Esophagus (tissue), 2 donors: ENCODE data around the gene RPL13. TPM values are rescaled to one million over a fixed set of nuclear protein-coding genes. Genes with fewer than 3 reads are reported as not detected.
A peak's percentile ranks its signal among the peaks of the same experiment; 100 is the strongest.

Experiments used
- H3K27ac ChIP-seq, 2 donors: one replicate each; pipeline ENCODE4 v1.5.1; 2013; ENCODE audit warnings: low read depth in 2 of 2, mild to moderate bottlenecking in 2 of 2, inconsistent platforms in 1 of 2, low read length in 1 of 2, moderate library complexity in 1 of 2
- H3K27me3 ChIP-seq, 2 donors: one replicate each; pipeline ENCODE4 v1.6.1; 2013; ENCODE audit warnings: low read length in 2 of 2, control low read depth in 1 of 2, mild to moderate bottlenecking in 1 of 2; ENCODE audit not compliant: insufficient read depth in 2 of 2, control insufficient read depth in 1 of 2
- H3K36me3 ChIP-seq, 2 donors: one replicate each; pipeline ENCODE4 v1.6.1; 2013; ENCODE audit warnings: low read length in 1 of 2; ENCODE audit not compliant: control insufficient read depth in 2 of 2, insufficient read depth in 2 of 2
- H3K4me1 ChIP-seq, 2 donors: one replicate each; pipeline ENCODE4 v1.6.1; 2013; ENCODE audit warnings: low read length in 1 of 2; ENCODE audit not compliant: control insufficient read depth in 2 of 2, insufficient read depth in 2 of 2
- H3K4me3 ChIP-seq, 2 donors: one replicate each; pipeline ENCODE4 v1.5.1; 2013; ENCODE audit warnings: low read length in 2 of 2, mild to moderate bottlenecking in 2 of 2, low read depth in 1 of 2, moderate library complexity in 1 of 2
- H3K9me3 ChIP-seq, 2 donors: one replicate each; pipeline ENCODE4 v1.6.1; 2013; ENCODE audit warnings: mild to moderate bottlenecking in 2 of 2, low read depth in 1 of 2, low read length in 1 of 2, moderate library complexity in 1 of 2; ENCODE audit not compliant: control insufficient read depth in 2 of 2, insufficient read depth in 1 of 2
- WGBS, 2 donors: extraction: QIAGEN DNeasy Blood & Tissue Kit; methylation state at CpG; one replicate each; pipeline ENCODE4 v1.1.7; 2013; 5-methylcytosine and 5-hydroxymethylcytosine counted together
- polyA plus RNA-seq, 2 donors: library from polyadenylated mRNA; stranded (reverse); fragments of 200-250 nt; gene quantifications; one replicate each; pipeline ENCODE4 v1.2.3, GENCODE V29; 2013
- donor health status: healthy with polysubstance abuse.
- donor health status: Bipolar disorder and iron deficiency.

The RPL13 gene
- polyA plus RNA-seq, 2 donors, result 4,316 to 5,851 TPM

DNA sequence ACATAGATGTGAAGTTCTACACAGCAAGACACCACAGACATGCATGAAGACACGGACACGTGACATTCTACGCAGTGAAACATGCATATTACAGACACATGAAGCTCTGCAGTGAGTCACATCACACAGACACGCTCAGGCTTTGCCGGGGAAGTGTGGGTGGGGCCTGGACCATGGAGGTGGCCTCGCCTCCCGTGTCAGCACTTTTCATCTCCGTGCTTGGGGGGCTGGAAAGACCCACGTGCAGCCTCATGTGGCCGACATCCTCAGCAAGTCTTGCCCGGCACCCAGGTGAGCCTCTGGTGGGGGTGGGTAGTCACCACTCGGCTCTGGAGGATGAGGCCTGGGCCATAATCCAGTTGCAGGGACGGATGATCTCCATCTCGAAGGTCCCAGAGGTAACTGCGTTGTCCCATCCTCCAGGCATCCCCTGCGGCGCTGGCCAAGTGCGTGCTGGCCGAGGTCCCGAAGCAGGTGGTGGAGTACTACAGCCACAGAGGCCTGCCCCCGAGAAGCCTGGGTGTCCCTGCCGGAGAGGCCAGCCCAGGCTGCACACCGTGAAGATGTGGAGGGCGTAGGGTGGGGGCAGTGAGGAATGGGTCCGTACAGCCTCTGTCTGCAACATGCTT, 35.7 kb downstream of the RPL13 start:
- Histone ChIP-seq H3K27me3 (no peaks in the 10 kb centered on the region), H3K27ac (no peak overlapping the region), H3K4me3 (no peak overlapping the region), H3K36me3 (no peaks in the 10 kb centered on the region), H3K9me3 (no peaks in the 10 kb centered on the region), H3K4me1 (peaks cover 0 to 17% of the 10 kb centered on the region in 2 donors)
- WGBS, 2 donors, result 85 to 87% methylated on average over 22 to 25 of the region's 25 CpGs

DNA sequence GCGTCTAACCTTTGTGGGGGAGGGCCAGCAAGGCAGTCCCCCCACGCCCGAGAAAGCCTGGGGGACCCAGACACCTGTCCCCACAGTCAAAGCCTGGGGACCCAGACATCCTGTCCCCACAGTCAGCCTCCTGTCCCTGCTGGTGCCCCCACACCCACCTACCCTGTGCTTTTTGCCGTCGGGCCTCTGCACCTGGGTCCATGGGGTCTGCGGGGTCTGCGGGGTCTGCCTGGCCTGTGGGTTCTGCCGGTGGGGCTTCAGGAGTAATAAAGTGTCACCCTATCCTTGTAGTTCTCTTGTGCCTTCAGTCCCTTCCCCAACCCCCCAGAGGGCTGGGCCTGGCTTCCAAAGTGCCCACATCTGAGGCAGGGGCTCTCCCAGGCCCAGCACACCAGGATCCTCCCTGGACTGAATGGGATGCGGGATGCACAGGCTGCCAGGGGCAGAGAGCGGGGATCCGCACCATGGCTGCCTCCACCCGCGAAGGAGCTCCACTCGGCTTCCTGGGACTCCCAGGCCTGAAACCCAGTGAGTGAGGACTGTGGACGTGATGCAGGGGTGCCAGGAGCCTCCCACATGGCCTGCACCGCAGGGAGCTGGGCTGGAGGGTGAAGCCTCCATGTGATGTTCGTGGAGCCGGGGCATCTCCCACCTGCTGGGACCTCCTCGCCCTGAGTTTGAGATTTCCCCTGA, 36.6 kb downstream of the RPL13 start:
- Histone ChIP-seq H3K36me3 (no peaks in the 10 kb centered on the region), H3K4me3 (no peak overlapping the region), H3K4me1 (peaks cover 0 to 21% of the 10 kb centered on the region in 2 donors), H3K27ac (no peak overlapping the region), H3K27me3 (no peaks in the 10 kb centered on the region), H3K9me3 (no peaks in the 10 kb centered on the region)
- 87 to 92% methylated on average over 19 of the region's 19 CpGs for WGBS, 2 donors

DNA sequence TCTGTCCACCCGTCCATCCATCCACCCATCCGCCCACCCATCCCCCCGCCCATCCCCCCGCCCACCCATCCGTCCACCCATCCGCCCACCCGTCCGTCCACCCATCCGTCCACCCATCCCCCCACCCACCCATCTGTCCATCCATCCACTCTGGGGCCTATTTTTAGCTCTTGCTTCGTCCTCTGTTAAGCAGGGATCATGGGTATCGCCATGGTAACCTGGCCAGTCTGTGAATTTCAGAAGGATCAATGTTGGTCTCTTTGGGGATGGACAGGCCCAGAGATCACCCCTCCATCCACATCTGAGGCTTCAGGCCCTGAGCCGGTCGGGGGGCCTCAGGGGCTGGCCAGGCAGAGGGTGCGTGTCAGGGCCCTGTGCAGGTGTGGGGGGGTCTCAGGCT, 37.7 kb downstream of the RPL13 start:
- H3K9me3 ChIP-seq, result no peaks in the 10 kb centered on the region
- WGBS, 2 donors, result 64 to 67% methylated on average over 9 to 14 of the region's 14 CpGs
- H3K27me3 ChIP-seq, result no peaks in the 10 kb centered on the region
- H3K4me1 ChIP-seq, result peaks cover 4 to 31% of the 10 kb centered on the region in 2 donors
- H3K27ac ChIP-seq, result no peak overlapping the region
- H3K36me3 ChIP-seq, result no peaks in the 10 kb centered on the region
- H3K4me3 ChIP-seq, result no peak overlapping the region

- 28 to 34% methylated on average over 8 of the region's 8 CpGs for WGBS, 2 donors
Observed at GRCh38 chr16:89599451-89599858, 39.0 kb downstream of the RPL13 start.

GRCh38 chr16:89599902-89600301, 39.4 kb downstream of the RPL13 start:
- WGBS, 2 donors, result 72 to 75% methylated on average over 10 of the region's 10 CpGs
- no peaks in the 10 kb centered on the region for H3K36me3 ChIP-seq
- peak overlapping the region; percentile 19 to 63 for H3K27ac ChIP-seq
- no peaks in the 10 kb centered on the region for H3K27me3 ChIP-seq
- no peaks in the 10 kb centered on the region for H3K9me3 ChIP-seq
- no peak overlapping the region for H3K4me3 ChIP-seq
- H3K4me1 ChIP-seq, result peaks cover 4 to 31% of the 10 kb centered on the region in 2 donors

More at GRCh38 chr16:89599451-89599858, 39.0 kb downstream of the RPL13 start:
- no peaks in the 10 kb centered on the region for H3K36me3 ChIP-seq
- H3K27ac ChIP-seq, result peak overlapping the region; percentile 19 to 63
- no peaks in the 10 kb centered on the region for H3K9me3 ChIP-seq
- H3K4me1 ChIP-seq, result peaks cover 4 to 31% of the 10 kb centered on the region in 2 donors
- H3K4me3 ChIP-seq, result no peak overlapping the region
- H3K27me3 ChIP-seq, result no peaks in the 10 kb centered on the region

- H3K27me3 ChIP-seq, result no peaks in the 10 kb centered on the region
Observed at GRCh38 chr16:89600427-89600826, 39.9 kb downstream of the RPL13 start.

DNA sequence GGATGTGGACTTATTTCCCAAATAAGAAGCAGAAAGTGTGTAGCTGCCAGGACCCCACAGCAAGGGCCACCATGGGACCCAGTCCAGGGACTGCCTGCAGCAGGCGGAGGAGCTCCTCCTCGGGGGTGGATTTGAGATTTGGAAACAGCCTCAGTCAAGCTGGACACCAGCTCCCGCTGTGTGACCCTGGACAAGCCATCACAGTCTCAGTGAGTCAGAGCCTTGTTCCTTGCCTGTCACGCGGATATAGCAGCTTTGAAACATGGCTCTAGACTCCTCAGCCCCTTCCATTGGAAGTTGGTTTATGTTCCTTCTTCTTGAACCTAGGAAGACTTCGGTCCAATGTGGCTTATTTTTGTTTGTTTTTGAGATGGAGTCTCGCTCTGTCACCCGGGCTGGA, 40.5 kb downstream of the RPL13 start:
- WGBS, 2 donors, result 72 to 78% methylated on average over 8 of the region's 8 CpGs
- Histone ChIP-seq H3K36me3 (no peaks in the 10 kb centered on the region), H3K27me3 (no peaks in the 10 kb centered on the region), H3K4me3 (no peak overlapping the region), H3K4me1 (peaks cover 4 to 38% of the 10 kb centered on the region in 2 donors), H3K27ac (no peak overlapping the region), H3K9me3 (no peaks in the 10 kb centered on the region)

More at GRCh38 chr16:89600427-89600826, 39.9 kb downstream of the RPL13 start:
- Histone ChIP-seq H3K4me1 (peaks cover 4 to 34% of the 10 kb centered on the region in 2 donors), H3K4me3 (no peak overlapping the region), H3K27ac (peak overlapping the region in 1 of 2 donors; percentile 65), H3K36me3 (no peaks in the 10 kb centered on the region), H3K9me3 (no peaks in the 10 kb centered on the region)
- 49 to 60% methylated on average over 12 of the region's 12 CpGs for WGBS, 2 donors

- Histone ChIP-seq H3K36me3 (no peaks in the 10 kb centered on the region), H3K4me1 (peaks cover 4 to 38% of the 10 kb centered on the region in 2 donors), H3K4me3 (no peak overlapping the region), H3K9me3 (no peaks in the 10 kb centered on the region), H3K27ac (no peak overlapping the region), H3K27me3 (no peaks in the 10 kb centered on the region)
- WGBS, 2 donors, result 35 to 60% methylated on average over 22 of the region's 22 CpGs
Observed at GRCh38 chr16:89601906-89602272, 41.4 kb downstream of the RPL13 start.

GRCh38 chr16:89602273-89602951, 41.9 kb downstream of the RPL13 start:
- WGBS, 2 donors, result 2 to 14% methylated on average over 22 of the region's 22 CpGs
- H3K9me3 ChIP-seq, result no peaks in the 10 kb centered on the region
- H3K4me3 ChIP-seq, result no peak overlapping the region

More at GRCh38 chr16:89602273-89602951, 41.9 kb downstream of the RPL13 start:
- no peak overlapping the region for H3K27ac ChIP-seq
- H3K4me1 ChIP-seq, result peaks cover 4 to 38% of the 10 kb centered on the region in 2 donors
- H3K27me3 ChIP-seq, result no peaks in the 10 kb centered on the region
- H3K36me3 ChIP-seq, result no peaks in the 10 kb centered on the region
